OCI-LY1 (cell line): ENCODE data around the gene MICU1.

Source experiments
- EZH2 ChIP-seq: fragments of 200-600 bp; sonication (generic), shearing (Covaris generic); IDR thresholded peaks from 2 replicates; pipeline ENCODE4 v1.8.0; 2017; ENCODE audit warnings: borderline replicate concordance, mixed run types, mild to moderate bottlenecking, antibody characterized with exemption, low read length, moderate library complexity, mixed read lengths
- TF ChIP-seq, protein P1 (sequence below): fragments of 200-600 bp; sonication (generic), shearing (Covaris generic); IDR thresholded peaks from 2 replicates; pipeline ENCODE4 v1.5.1; 2017; ENCODE audit warnings: mild to moderate bottlenecking, antibody characterized with exemption, low read length, moderate library complexity, mixed read lengths

- TF ChIP-seq, protein P1, sequence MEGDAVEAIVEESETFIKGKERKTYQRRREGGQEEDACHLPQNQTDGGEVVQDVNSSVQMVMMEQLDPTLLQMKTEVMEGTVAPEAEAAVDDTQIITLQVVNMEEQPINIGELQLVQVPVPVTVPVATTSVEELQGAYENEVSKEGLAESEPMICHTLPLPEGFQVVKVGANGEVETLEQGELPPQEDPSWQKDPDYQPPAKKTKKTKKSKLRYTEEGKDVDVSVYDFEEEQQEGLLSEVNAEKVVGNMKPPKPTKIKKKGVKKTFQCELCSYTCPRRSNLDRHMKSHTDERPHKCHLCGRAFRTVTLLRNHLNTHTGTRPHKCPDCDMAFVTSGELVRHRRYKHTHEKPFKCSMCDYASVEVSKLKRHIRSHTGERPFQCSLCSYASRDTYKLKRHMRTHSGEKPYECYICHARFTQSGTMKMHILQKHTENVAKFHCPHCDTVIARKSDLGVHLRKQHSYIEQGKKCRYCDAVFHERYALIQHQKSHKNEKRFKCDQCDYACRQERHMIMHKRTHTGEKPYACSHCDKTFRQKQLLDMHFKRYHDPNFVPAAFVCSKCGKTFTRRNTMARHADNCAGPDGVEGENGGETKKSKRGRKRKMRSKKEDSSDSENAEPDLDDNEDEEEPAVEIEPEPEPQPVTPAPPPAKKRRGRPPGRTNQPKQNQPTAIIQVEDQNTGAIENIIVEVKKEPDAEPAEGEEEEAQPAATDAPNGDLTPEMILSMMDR: no peak
- no peak for TF ChIP-seq EZH2
Measured at GRCh38 chr10:72523932-72524396, 101.9 kb downstream of the MICU1 start.
